HepG2 (cell line): Measurements from ENCODE around the gene LZTS2. TPM values are rescaled to one million over a fixed set of nuclear protein-coding genes. Genes with fewer than 3 reads are reported as not detected.

ENCODE experiments used
- ATAC-seq: fragments of 200-7000 bp; cut with Tn5 transposase; 3 replicates; pipeline ENCODE4 v1.9.1; 2020; ENCODE audit warnings: mild to moderate bottlenecking, moderate library complexity
- BruUV-seq: library from RNA; stranded (reverse); fragments of 400-500 nt; replicated peaks from 2 replicates; lab custom pipeline; 2021; lab: Mats Ljungman, UMichigan
- CTCF ChIA-PET: fragments of 300-600 bp; formaldehyde crosslinking; extraction: SDS; loops from one replicate; lab custom pipeline; 2021; ENCODE audit warnings: low total read pairs, inconsistent platforms, low intra/inter-chr PET ratio; lab: Yijun Ruan, JAX
- POLR2A ChIA-PET: fragments of 350-600 bp; sonication (Branson Sonifier 250); formaldehyde crosslinking; loops from one replicate; lab custom pipeline; 2020; ENCODE audit warnings: antibody characterized with exemption, inconsistent platforms; lab: Yijun Ruan, JAX
- DNase-seq: peaks from one replicate; pipeline ENCODE4 v3.0.0-alpha.2; 2015; ENCODE audit warnings: low spot score
- FAIRE-seq: peaks from 3 replicates; lab custom pipeline; 2011; peaks lifted over from hg19 to GRCh38; lab: Jason Lieb, UNC
- H2AFZ ChIP-seq: one replicate; pipeline ENCODE4 v1.6.1; 2011; ENCODE audit warnings: low read length, inconsistent platforms
- H3K27ac ChIP-seq: fragments of 300-600 bp; 3 replicates; pipeline ENCODE4 v1.8.0; 2011; ENCODE audit warnings: mixed run types, mild to moderate bottlenecking, mixed read lengths, low read length, inconsistent platforms; ENCODE audit not compliant: insufficient read depth; ENCODE audit errors: extremely low read length
- H3K27me3 ChIP-seq, 2 experiments: fragments of 200-600 bp in 1 of 2; 2 replicates in 1 of 2; 3 replicates in 1 of 2; pipeline versions ENCODE4 v1.6.0 to v1.8.0; 2011; ENCODE audit warnings: low read length in 2 of 2, mild to moderate bottlenecking in 2 of 2, moderate library complexity in 2 of 2, inconsistent platforms in 1 of 2; ENCODE audit not compliant: insufficient read depth in 2 of 2, control insufficient read depth in 1 of 2
- H3K36me3 ChIP-seq, 2 experiments: fragments of 200-600 bp in 1 of 2; replicated peaks in 1 of 2; 2 replicates in 1 of 2; 3 replicates in 1 of 2; pipeline versions ENCODE4 v1.5.1 to v1.8.0; 2011; ENCODE audit warnings: low read length in 2 of 2, inconsistent platforms in 1 of 2; ENCODE audit not compliant: insufficient read depth in 2 of 2, control insufficient read depth in 1 of 2
- H3K4me1 ChIP-seq: 2 replicates; pipeline ENCODE4 v1.5.1; 2012; ENCODE audit warnings: low read length, inconsistent platforms; ENCODE audit not compliant: insufficient read depth
- H3K4me2 ChIP-seq: 2 replicates; pipeline ENCODE4 v1.6.0; 2011; ENCODE audit warnings: low read depth, low read length, inconsistent platforms
- H3K4me3 ChIP-seq, 3 experiments: fragments of 200-600 bp in 1 of 3; sonication (generic), shearing (Covaris generic) in 1 of 3; replicated peaks in 1 of 3; 2 replicates each; pipeline ENCODE4 v1.5.1; 2011 to 2016; ENCODE audit warnings: low read length in 3 of 3, inconsistent platforms in 2 of 3, low read depth in 2 of 3, mild to moderate bottlenecking in 2 of 3, control low read depth in 1 of 3, mixed read lengths in 1 of 3; ENCODE audit not compliant: insufficient read depth in 1 of 3
- H3K79me2 ChIP-seq: one replicate; pipeline ENCODE4 v1.6.1; 2011; ENCODE audit warnings: low read length, inconsistent platforms; ENCODE audit not compliant: insufficient read depth
- H3K9ac ChIP-seq: 2 replicates; pipeline ENCODE4 v1.6.0; 2011; ENCODE audit warnings: mild to moderate bottlenecking, low read depth, low read length, inconsistent platforms; ENCODE audit not compliant: insufficient read depth
- H3K9me3 ChIP-seq: 2 replicates; pipeline ENCODE4 v1.5.1; 2012; ENCODE audit warnings: mild to moderate bottlenecking, low read length
- H4K20me1 ChIP-seq: 2 replicates; pipeline ENCODE4 v1.6.0; 2011; ENCODE audit warnings: inconsistent platforms, mild to moderate bottlenecking, low read length, moderate library complexity; ENCODE audit not compliant: insufficient read depth
- AGO1 ChIP-seq: fragments of 200-400 bp; formaldehyde crosslinking; IDR thresholded peaks from 2 replicates; pipeline ENCODE4 v1.6.1; 2017; ENCODE audit warnings: mild to moderate bottlenecking, low read depth, low read length, moderate library complexity; ENCODE audit not compliant: poor library complexity, severe bottlenecking
- HDAC1 ChIP-seq: sonication (generic); formaldehyde crosslinking; IDR thresholded peaks from 2 replicates; pipeline ENCODE4 v1.5.1; 2020; ENCODE audit warnings: mild to moderate bottlenecking, missing genetic modification reagents
- NR2C2 ChIP-seq: sonication (generic); formaldehyde crosslinking; IDR thresholded peaks from 2 replicates; pipeline ENCODE4 v1.4.0; 2020; ENCODE audit warnings: missing genetic modification reagents, mild to moderate bottlenecking, moderate library complexity, borderline replicate concordance
- PAF1 ChIP-seq: IDR thresholded peaks from 2 replicates; pipeline ENCODE4 v1.6.1; 2016; ENCODE audit warnings: missing genetic modification reagents, missing compliant biosample characterization
- TBX3 ChIP-seq: fragments of 450-650 bp; IDR thresholded peaks from 2 replicates; pipeline ENCODE4 v1.6.1; 2017; ENCODE audit warnings: antibody characterized with exemption, mild to moderate bottlenecking, inconsistent platforms, borderline replicate concordance
- ZBTB40 ChIP-seq, 2 experiments: fragments of 450-650 bp in 1 of 2; sonication (generic) in 1 of 2; formaldehyde crosslinking in 1 of 2; IDR thresholded peaks; 2 replicates each; pipeline versions ENCODE4 v1.6.1 to v1.8.0; 2016 to 2022; ENCODE audit warnings: antibody characterized with exemption in 1 of 2, mild to moderate bottlenecking in 1 of 2, missing genetic modification reagents in 1 of 2
- ZFP36L1 ChIP-seq: sonication (generic); formaldehyde crosslinking; IDR thresholded peaks from 2 replicates; pipeline ENCODE4 v1.8.0; 2022; ENCODE audit warnings: mild to moderate bottlenecking, missing genetic modification reagents, moderate library complexity
- ZNF790 ChIP-seq: sonication (generic); formaldehyde crosslinking; IDR thresholded peaks from 2 replicates; pipeline ENCODE4 v1.8.0; 2022; ENCODE audit warnings: missing genetic modification reagents, mild to moderate bottlenecking, borderline replicate concordance
- WGBS: methylation state at CpG from one replicate; pipeline ENCODE4 v1.1.6; 2017; ENCODE audit warnings: low lambda C conversion rate; 5-methylcytosine and 5-hydroxymethylcytosine counted together
- in situ Hi-C: cut with HindIII; loops from 2 replicates; pipeline ENCODE4 v1.10.0; 2017; ENCODE audit warnings: low pct_unique_long_range_greater_than_20kb; ENCODE audit not compliant: extremely low pct_ligation_motif_present
- intact Hi-C: fragments of 100-400 bp; cut with micrococcal nuclease; formaldehyde crosslinking; loops from one replicate; pipeline ENCODE4 v1.10.0; 2022; ENCODE audit not compliant: unreplicated experiment
- polyA plus RNA-seq, 8 experiments: library from polyadenylated mRNA; depleted of rRNA in 3 of 8; stranded (reverse) in 7 of 8; unstranded in 1 of 8; fragments of >200 nt; fragmentation: Illumina TruSeq in 4 of 8; extraction: Trizol in 4 of 8; gene quantifications; 2 replicates each; pipeline versions ENCODE4 v1.2.1 to v1.2.3, GENCODE V29; 2011 to 2016; ENCODE audit warnings: low read depth in 4 of 8, missing spikeins in 1 of 8, mixed read lengths in 1 of 8; ENCODE audit not compliant: insufficient read depth in 1 of 8
- total RNA-seq, 5 experiments: library from RNA; depleted of rRNA; stranded (reverse); fragments of >200 nt; fragmentation: Illumina TruSeq; extraction: Trizol; gene quantifications; 2 replicates each; pipeline ENCODE4 v1.2.3, GENCODE V29; 2016; ENCODE audit warnings: low read depth in 1 of 5
- TF ChIP-seq, protein P1 (sequence below): sonication (generic); formaldehyde crosslinking; IDR thresholded peaks from 2 replicates; pipeline ENCODE4 v1.9.0; 2022; ENCODE audit warnings: low read depth, missing genetic modification reagents

LZTS2 gene
- total and polyA plus RNA-seq, 2 of the 13 experiments (the other 11 are each of a cell fraction or from before 2014, with no cell fraction given), result 43.6 to 65.6 TPM

GRCh38 chr10:100969187-100970075, 30.2 kb upstream of the LZTS2 start, which contains the start of gene SEMA4G:
Gene SEMA4G (plus strand): TSS chr10:100969504. CDS start chr10:100972913, 3,409 bp downstream.
- ChIA-PET CTCF (interaction anchor here (0.8 to 1.5 kb wide), 4 partner anchors 16 to 45 kb away, joined by 3 to 8 read pairs (median 4); no protein-coding TSS in a partner anchor), POLR2A (interaction anchor here (0.6 to 12.6 kb wide), 13 partner anchors 11 to 596 kb away, joined by 3 to 277 read pairs (median 4); partner anchors contain the start of genes KAZALD1, LZTS2, MRPL43 and TWNK)
- intact Hi-C loops, result loop anchor here (2.0 kb wide), 1 partner anchor 43 kb away; no protein-coding TSS in a partner anchor
- BruUV-seq, result TSS peak; percentile 68
- Histone ChIP-seq H3K9me3 (no peaks in the 10 kb centered on the region), H3K4me2 (peak within 1 kb of the TSS; percentile 99), H3K27ac (peak within 1 kb of the TSS; percentile 96), H3K36me3 (peaks cover 13 to 23% of the 10 kb centered on the region in 2 experiments), H3K27me3 (no peaks in the 10 kb centered on the region; a peak in 1 of 5 replicates), H3K9ac (peak within 1 kb of the TSS; percentile 90), H3K4me1 (peaks cover 88% of the 10 kb centered on the region), H3K4me3 (peak within 1 kb of the TSS; percentile 84 to 96 (median 94)), H3K79me2 (peaks cover 45% of the 10 kb centered on the region), H2AFZ (no peak within 1 kb of the TSS), H4K20me1 (no peaks in the 10 kb centered on the region)
- in situ Hi-C loops, result no loop called here
- 0% methylated on average over 6 of the region's 70 CpGs for WGBS
- DNase-seq (peak; percentile 80), ATAC-seq (peak; percentile 69), FAIRE-seq (peak; percentile 36)
- TF ChIP-seq, protein P1, sequence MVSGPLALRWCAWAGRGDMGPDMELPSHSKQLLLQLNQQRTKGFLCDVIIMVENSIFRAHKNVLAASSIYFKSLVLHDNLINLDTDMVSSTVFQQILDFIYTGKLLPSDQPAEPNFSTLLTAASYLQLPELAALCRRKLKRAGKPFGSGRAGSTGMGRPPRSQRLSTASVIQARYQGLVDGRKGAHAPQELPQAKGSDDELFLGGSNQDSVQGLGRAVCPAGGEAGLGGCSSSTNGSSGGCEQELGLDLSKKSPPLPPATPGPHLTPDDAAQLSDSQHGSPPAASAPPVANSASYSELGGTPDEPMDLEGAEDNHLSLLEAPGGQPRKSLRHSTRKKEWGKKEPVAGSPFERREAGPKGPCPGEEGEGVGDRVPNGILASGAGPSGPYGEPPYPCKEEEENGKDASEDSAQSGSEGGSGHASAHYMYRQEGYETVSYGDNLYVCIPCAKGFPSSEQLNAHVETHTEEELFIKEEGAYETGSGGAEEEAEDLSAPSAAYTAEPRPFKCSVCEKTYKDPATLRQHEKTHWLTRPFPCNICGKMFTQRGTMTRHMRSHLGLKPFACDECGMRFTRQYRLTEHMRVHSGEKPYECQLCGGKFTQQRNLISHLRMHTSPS (CRISPR knock-in tag), result no peak
- TF ChIP-seq TBX3, result no peak
- TF ChIP-seq ZNF790 (CRISPR knock-in tag), result peak; percentile 85; the same call in 1 of the 2 replicates
- 0 out of 2 replicates have a peak, but pooled peaks have one; percentile 49 for TF ChIP-seq NR2C2 (CRISPR knock-in tag)
- peak; percentile 5 for TF ChIP-seq AGO1
- TF ChIP-seq HDAC1 (CRISPR knock-in tag), result peak; percentile 75
- 0 out of 2 replicates have a peak, but pooled peaks have one; percentile 34 for TF ChIP-seq ZFP36L1 (CRISPR knock-in tag)
- TF ChIP-seq PAF1, result no peak; the same call in 1 of the 2 replicates
- no peak for TF ChIP-seq ZBTB40 (IDR thresholded peaks at IDR 0.05)
- peak; percentile 21 for TF ChIP-seq ZBTB40 (CRISPR knock-in tag; IDR thresholded peaks at IDR 0.05)
